AG04450 (cell line): ENCODE measurements around the gene NCAPD3. TPM values are rescaled to one million over a fixed set of nuclear protein-coding genes. Genes with fewer than 3 reads are reported as not detected.
A peak's percentile ranks its signal among the peaks of the same experiment; 100 is the strongest.

Experiments used
- CTCF ChIA-PET: fragments of 300-600, 350-600 bp; formaldehyde crosslinking; extraction: SDS; loops from one replicate; lab custom pipeline; 2022; ENCODE audit warnings: antibody characterized with exemption, inconsistent platforms; lab: Charles Lee
- POLR2A ChIA-PET: fragments of 350-600 bp; formaldehyde crosslinking; extraction: SDS; loops from one replicate; lab custom pipeline; 2021; ENCODE audit warnings: antibody characterized with exemption, inconsistent platforms; lab: Yijun Ruan, JAX
- DNase-seq: peaks from one replicate; pipeline ENCODE4 v3.0.0-alpha.2; 2011; ENCODE audit warnings: low read depth, low spot score
- H3K27ac ChIP-seq: one replicate; pipeline ENCODE4 v1.5.1; 2012; ENCODE audit warnings: low read depth, low read length, control low read depth
- H3K27me3 ChIP-seq: one replicate; pipeline ENCODE4 v1.6.0; 2012; ENCODE audit warnings: low read length; ENCODE audit not compliant: control insufficient read depth, insufficient read depth
- H3K4me3 ChIP-seq: 2 replicates; pipeline ENCODE4 v1.5.1; 2011; ENCODE audit warnings: mild to moderate bottlenecking, low read depth, low read length, control low read depth
- H3K9me3 ChIP-seq: 2 replicates; pipeline ENCODE4 v1.5.1; 2012; ENCODE audit warnings: low read length; ENCODE audit not compliant: control insufficient read depth, insufficient read depth
- CTCF ChIP-seq: IDR thresholded peaks from 2 replicates; pipeline ENCODE4 v1.5.1; 2011; ENCODE audit warnings: low read depth, low read length, control low read depth, inconsistent platforms
- polyA plus RNA-seq: library from polyadenylated mRNA; depleted of rRNA; stranded (reverse); fragments of >200 nt; gene quantifications from 2 replicates; pipeline ENCODE4 v1.2.3, GENCODE V29; 2011

Gene NCAPD3
- polyA plus RNA-seq, 1 experiment, result 12.2 TPM

GRCh38 chr11:134215836-134216235, 7.9 kb downstream of the NCAPD3 start:
- POLR2A ChIA-PET, result no interaction called here

GRCh38 chr11:134207538-134208239, 16.1 kb downstream of the NCAPD3 start:
- H3K27ac ChIP-seq, result no peak overlapping the region
- no peak overlapping the region for H3K4me3 ChIP-seq
- CTCF ChIA-PET, result interaction anchor here (0.7 to 2.7 kb wide), 17 partner anchors 8 to 1205 kb away, joined by 3 to 21 read pairs (median 4); no protein-coding TSS in a partner anchor
- no peak for DNase-seq
- H3K27me3 ChIP-seq, result no peaks in the 10 kb centered on the region
- peak; percentile 63 for TF ChIP-seq CTCF
- no peaks in the 10 kb centered on the region for H3K9me3 ChIP-seq
- POLR2A ChIA-PET, result no interaction called here

More at GRCh38 chr11:134215836-134216235, 7.9 kb downstream of the NCAPD3 start:
- no peak for TF ChIP-seq CTCF
- no peak overlapping the region for H3K27ac ChIP-seq
- H3K27me3 ChIP-seq, result no peaks in the 10 kb centered on the region
- no peak overlapping the region for H3K4me3 ChIP-seq
- no peaks in the 10 kb centered on the region for H3K9me3 ChIP-seq
- DNase-seq, result no peak
- CTCF ChIA-PET, result no interaction called here

GRCh38 chr11:134206185-134206584, 17.6 kb downstream of the NCAPD3 start:
- Histone ChIP-seq H3K4me3 (no peak overlapping the region), H3K9me3 (no peaks in the 10 kb centered on the region), H3K27me3 (no peaks in the 10 kb centered on the region), H3K27ac (no peak overlapping the region)
- DNase-seq, result no peak
- CTCF ChIA-PET, result no interaction called here
- TF ChIP-seq CTCF, result no peak
- POLR2A ChIA-PET, result no interaction called here

GRCh38 chr11:134205729-134206128, 18.0 kb downstream of the NCAPD3 start:
- Histone ChIP-seq H3K27me3 (no peaks in the 10 kb centered on the region), H3K4me3 (no peak overlapping the region), H3K27ac (no peak overlapping the region), H3K9me3 (no peaks in the 10 kb centered on the region)
- DNase-seq, result no peak
- TF ChIP-seq CTCF, result no peak
- ChIA-PET POLR2A (interaction anchor here (0.9 kb wide), 1 partner anchor 19 kb away, joined by 3 read pairs; the partner anchor contains the start of genes NCAPD3 and VPS26B), CTCF (no interaction called here)

GRCh38 chr11:134202661-134203060, 21.1 kb downstream of the NCAPD3 start:
- CTCF ChIA-PET, result no interaction called here

More at GRCh38 chr11:134202661-134203060, 21.1 kb downstream of the NCAPD3 start:
- no peak for DNase-seq
- no peak overlapping the region for H3K27ac ChIP-seq
- H3K9me3 ChIP-seq, result no peaks in the 10 kb centered on the region
- no peak overlapping the region for H3K4me3 ChIP-seq
- TF ChIP-seq CTCF, result no peak
- POLR2A ChIA-PET, result no interaction called here
- H3K27me3 ChIP-seq, result no peaks in the 10 kb centered on the region
